ENCODE results near the gene CFAP53.
"Not testable (repeated sequence)": the region's sequence is repeated elsewhere in the genome, so short reads cannot be mapped to it uniquely, and the experiment has no call there.

CFAP53 gene

DNA sequence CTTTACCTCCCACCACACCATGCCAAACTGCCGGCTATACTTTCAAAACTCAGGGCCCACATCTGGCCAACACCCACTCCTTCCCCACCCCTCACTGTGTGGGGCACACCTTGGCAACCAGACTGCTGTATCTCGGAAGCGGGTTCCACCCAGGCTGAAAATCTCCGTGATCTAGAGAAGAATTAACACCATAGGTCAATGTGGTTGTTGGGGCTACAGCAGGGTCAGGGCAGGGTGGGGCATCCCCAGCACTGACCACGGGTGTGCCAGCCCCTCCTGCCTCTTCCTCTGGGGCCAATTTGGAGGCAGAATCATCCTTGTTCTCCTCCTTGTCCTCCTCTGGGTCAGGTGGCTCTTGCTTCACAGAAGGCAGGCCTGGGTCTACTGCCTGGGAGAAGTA, 6.3 kb upstream of the CFAP53 start:
- no peak for DNase-seq (ENCODE audit: low spot score)

DNA sequence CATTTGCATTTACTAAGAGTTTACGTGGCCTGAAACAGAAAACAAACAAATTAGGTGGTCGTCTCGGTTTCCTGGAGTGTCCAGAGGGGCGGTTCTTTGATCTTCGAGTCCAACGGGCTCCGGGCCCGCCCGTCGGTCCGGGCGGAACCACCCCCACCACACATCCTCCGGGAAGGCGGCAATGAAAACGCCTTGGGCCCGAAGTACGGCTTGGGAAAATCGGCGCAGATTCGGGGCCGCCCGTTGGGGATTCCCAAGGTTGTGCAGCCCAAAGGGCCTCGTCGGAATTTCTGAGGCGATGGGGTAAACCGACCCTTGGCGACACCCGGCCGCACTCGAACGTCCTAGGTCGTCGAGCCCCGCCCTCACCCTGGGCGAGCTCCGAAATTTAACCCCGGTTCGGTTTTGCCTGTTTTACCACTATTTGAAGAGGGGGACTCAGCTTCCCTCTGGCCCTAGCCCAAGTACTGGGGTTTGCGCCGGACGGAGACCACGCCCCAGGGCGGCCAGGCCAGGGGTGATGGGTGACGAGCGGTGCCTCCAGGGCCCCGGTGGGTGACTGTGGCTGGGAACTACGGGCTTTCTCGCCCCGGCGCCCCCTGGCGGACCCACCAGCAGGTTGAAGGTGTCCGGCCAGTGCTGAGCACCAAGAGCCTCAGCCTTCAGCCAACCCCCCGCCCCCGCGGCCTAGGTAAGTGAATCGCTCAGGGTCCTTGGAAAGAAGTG, 1.9 kb upstream of the CFAP53 start:
- peak; percentile 44 for DNase-seq (ENCODE audit: low spot score)

DNA sequence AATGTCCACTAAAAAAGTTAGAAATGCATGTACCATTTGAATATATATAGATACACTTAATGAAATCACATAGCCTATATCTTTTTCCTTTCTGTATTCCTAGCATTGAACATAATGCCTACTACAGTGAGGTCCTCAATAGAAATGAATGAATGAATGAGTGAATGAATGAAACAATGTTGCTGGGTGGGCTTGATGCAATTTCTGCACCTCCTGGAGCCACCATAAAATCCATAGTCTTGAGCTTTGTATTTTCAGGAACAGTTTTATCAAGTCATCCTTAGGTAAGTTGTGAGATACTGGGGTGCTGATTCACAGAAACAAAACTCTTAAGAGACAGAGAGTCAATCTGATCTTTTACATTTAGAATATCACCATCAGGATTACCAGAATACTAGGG, 3.3 kb downstream of the CFAP53 start:
- DNase-seq (ENCODE audit: low spot score), result no peak

DNA sequence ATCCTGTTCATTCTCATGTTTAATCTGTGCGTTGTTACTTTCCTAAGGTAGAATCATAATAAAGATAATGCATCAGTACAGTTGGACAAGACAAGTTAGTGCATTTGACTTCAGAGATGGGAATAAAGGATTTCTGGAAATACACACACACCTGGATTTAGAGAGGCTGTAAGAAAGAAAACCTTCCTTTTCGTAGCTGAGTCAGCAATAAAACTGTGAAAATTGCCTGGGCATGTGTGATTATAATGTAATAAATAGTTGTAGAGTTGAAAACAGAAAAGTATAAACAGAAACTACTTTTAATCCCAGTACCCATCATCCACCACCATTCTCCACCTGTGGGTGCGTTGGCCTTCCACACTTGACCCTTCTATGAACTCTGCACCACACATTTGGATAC, 15.4 kb downstream of the CFAP53 start:
- DNase-seq (ENCODE audit: low spot score), result no peak

DNA sequence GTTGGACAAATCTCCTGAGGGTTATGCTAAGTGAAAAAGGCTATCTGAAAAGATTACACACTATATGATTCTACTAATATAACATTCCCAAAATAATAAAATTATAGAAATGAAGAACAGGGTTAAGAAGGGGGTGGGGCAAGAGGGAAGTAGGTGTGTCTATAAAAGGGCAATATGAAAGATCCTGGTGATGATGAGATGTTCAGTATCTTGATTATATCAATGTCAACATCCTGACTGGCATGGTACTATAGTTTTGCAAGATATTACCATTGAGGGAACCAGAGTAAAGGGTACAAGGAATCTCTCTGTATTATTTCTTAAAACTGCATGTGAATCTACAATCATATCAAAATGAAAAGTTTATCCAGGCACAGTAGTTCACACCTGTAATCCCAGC, 16.7 kb downstream of the CFAP53 start:
- no peak for DNase-seq (ENCODE audit: low spot score)

DNA sequence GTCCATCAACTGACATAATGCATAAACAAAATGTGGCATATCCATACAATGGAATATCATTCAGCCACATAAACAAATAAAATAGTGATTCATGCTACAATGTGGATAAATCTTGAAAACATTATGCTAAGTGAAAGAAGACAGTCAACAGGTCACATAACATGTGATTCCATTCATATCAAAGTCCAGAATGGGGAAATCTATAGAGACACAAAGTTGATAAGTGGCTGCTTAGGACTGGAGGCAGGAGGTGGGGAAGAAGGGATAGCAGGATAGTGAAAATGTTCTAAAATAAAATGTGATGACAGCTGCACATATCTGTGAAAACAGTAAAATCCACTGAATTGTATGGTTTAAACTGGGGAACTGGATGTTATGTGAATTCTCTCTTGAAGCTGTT, 18.7 kb downstream of the CFAP53 start:
- DNase-seq (ENCODE audit: low spot score), result no peak

DNA sequence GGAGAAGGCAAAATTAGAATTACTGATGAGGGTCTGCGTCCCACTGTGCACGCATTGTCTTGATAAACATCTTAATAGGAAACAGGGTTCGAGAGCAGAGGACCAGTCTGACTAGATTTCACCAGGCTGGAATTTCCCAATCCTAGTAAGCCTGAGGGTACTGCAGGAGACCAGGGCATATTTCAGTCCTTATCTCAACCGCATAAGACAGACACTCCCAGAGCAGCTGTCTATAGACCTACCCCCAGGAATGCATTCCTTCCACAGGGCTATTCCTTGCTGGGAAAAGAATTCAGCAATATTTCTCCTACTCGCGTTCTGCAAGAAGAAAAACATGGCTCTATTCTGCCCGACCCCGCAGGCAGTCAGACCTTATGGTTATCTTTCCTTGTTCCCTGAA, 24.5 kb downstream of the CFAP53 start:
- DNase-seq (ENCODE audit: low spot score), result not testable (repeated sequence)

DNA sequence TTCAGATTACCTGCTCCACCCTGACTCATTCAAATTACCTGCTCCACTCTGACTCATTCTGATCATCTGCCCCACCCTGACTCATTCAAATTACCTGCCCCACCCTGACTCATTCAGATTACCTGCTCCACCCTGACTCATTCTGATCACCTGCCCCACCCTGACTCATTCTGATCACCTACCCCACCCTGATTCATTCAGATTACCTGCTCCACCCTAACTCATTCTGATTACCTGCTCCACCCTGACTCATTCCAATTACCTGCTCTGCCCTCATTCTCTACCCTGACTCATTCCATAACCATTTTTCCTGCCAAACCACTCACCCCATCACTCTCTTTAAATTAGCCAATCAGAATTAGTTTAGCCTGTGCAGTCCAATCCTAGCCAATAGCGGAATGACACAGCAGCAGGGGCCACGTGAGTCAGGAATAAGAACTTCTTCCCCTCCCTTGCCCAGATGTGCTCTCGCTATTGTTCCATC, 26.2 kb downstream of the CFAP53 start:
- no peak for DNase-seq (ENCODE audit: low spot score)

DNA sequence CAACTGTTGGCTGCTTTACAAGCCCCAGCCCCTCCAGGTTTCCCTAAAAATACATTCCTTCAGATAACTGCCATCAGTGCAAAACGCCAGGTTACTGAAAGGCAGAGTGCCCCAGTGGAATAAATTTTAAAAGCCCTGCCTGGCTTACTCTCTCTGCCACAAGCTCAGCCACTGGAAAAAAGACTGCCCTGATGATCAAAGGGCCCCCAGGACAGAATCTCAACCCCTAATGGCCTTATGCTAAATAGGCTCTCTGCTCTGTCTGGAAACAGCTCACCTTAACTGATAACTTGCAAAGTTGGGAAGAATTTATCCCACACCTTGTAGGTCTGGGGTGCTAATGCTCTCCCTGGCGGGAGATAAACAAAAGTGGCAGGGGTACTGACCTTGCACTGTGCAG, 33.9 kb downstream of the CFAP53 start:
- no peak for DNase-seq (ENCODE audit: low spot score)

DNA sequence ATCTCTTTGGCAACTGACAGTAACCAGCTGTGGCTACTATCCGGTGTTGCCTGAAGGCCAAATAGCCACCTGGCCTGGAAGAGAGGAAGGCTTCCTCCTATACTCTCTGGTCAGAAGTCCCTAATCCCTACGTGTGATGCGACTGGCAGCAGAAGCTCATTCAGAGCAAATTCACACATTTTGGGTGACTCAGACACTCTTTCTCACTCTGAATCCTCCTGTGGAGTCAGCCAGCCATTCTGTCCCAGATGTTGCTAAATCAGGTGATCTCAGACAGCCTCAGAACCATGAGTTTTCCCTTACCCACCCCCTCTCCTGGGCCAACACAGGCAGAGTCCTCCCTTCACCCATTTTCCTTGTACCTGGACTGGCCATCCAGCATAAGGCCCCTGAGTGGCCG, 34.7 kb downstream of the CFAP53 start:
- no peak for DNase-seq (ENCODE audit: low spot score)

DNA sequence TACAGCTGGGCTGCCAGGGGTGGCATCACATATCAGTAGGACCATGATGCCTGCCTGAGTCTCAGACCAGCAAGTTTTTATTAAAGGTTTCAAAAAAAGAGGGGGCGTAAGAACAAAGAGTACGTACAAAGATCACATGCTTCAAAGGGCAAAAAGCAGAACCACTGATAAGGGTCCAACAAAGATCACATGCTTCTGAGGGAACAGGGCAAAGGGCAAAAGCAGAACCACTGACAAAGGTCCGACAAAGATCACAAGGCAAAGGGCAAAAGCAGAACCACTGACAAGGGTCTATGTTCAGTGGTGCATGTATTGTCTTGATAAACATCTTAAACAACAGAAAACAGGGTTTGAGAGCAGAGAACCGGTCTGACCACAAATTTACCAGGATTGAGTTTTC, 46.0 kb downstream of the CFAP53 start:
- not testable (repeated sequence) for DNase-seq (ENCODE audit: low spot score)

DNA sequence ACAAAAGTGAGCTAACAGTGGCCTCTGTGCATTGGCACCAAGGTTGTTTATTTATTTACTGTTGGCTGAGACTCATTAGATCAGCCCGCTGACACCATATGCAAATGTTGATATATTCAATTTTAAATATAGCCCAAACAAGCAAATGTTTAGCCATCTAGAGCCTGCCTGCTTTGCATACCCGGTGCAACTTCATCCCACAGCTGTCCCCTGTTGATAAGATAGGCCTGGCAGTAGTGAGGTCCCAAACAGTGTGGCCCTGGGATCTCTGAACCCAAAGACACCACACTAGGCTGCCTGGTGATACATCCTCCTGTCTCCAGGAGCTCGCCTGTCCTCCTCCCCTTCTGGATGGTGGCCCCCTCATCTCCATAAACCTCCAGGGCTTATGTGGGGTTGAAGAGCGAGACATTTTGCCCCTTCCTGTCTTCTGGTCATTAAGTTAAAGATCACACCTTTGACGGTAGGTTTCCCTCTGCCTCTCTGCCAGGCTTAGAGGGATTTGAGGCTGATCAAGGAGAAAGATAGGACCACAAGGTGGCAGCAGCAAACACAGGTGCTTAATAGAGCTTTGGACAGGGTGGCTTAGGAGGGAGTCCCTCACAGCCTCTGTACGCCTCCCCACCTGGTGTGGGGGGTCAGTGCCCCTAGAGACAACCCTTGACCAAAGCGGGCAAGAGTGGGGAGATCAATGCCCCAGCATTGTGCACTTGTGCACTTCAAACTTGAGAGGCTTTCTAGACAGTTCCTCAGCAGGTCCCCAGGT, 47.7 kb downstream of the CFAP53 start:
- DNase-seq (ENCODE audit: low spot score), result no peak

DNA sequence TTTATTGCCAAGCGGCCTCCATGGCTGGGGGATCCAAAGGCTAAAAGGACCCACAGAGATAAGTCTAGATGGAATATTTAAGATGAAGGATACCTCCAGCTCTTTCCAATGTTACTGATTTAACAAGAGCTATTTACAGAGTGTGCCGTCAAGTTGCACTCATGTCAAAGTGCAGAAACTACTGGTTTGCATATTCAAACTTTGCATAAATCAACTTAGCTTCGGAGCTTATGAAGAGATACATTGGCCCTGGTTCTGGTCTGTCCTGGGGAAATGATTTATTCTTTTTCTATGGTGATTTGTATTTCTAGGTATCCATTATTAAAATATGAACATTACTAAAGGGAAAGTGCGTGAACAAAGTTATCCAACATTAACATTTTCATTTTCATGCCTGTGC, 57.0 kb downstream of the CFAP53 start:
- DNase-seq (ENCODE audit: low spot score), result no peak

DNA sequence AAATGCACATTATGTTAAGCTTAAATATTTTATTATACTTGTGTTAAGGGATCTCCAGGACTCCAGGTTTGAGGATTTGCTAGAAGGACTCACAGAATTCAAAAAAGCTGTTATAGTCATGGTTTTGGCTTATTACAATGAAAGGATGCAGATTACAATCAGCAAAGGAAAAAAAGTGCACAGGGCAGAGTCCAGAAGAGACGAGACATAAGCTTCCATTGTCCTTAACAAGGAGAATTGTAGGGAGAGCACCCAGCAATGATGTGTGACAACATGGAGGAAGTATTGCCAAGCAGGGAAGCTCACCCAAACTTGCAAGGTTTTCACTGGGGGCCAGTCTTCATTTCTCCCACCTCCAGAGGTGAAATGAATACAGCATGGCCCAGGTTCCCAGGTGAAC, 58.6 kb downstream of the CFAP53 start:
- DNase-seq (ENCODE audit: low spot score), result no peak

DNA sequence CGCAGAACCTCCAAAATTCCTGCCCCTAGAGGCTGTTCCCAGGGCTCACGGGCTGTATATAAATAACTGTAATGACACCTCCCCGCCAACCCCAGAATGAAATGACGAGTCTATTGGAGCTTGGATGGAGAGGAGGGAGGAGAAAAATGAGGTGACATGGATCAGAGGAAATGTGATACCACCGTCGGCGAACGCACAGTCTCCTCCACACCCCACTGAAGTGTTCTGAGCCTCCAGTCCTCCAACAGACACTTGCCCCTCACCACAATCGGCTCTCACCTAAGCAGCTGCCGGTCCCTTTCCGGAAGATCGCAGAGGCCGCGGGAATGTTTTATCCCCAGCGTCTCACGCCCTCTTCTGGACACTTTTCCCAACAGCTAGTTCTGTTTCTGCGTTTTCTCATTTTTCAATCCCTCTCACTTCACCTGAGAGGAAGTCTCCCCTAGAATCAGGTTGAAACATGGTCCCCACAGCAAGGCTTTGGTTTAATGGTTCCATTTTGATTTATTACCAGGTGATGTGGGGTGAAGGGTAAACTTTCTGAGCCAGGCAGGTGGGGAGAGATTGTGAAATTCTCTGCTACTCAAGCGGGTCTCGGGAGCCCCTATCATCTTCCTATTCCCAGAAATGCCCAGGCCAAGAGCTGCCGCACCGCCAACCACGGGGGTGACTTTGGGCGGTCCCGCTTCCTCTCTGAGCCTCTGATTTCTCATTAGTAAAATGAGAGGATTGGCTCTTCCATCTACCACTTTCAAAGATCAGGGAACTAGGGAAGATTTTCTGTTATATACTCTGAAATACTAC, 62.3 kb downstream of the CFAP53 start:
- DNase-seq (ENCODE audit: low spot score), result peak; percentile 23

DNA sequence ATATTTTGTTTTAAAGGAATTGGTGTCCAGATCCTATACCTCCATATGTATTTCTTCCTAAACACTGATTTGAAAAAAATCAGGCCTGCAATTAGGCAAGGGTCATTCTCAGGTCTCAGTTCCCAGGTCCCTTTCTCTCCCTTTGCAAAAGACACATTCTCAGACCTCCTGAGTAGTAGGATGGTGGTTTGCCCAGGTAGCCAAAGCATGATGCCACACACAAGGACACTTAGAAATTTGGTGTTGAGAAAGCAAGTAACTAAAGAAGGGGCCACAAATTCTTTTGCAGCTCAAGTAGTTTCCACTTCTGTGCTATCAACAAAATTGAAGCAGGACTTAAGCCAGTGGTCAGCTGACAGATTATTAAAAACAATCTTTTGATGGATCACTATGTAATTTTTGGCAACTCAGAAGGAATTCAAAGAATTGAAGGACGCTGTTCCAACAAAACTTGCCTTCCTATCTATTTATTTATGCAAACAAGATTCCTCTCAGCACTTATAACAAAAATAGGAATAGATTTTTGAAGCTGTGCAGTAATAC, 64.7 kb downstream of the CFAP53 start:
- DNase-seq (ENCODE audit: low spot score), result no peak

DNA sequence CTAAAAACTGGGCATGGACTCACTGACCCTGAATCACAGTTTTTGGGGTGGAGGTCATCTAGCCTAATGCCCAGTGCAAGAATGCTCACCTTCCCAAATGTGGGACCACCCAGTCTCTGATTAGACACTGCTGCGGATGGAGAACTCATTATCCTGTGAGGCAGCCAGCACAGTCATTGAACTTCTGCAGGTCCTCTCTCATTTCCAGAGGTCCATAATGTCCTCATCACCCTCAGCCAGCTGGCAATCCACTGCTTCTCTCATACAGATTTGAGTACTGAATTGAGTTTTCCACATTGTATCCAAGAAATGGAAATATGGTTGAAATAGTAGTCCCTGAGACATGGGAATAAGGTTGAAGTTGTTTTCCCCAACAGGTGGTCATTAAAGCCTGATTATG, 66.4 kb downstream of the CFAP53 start:
- no peak for DNase-seq (ENCODE audit: low spot score)

DNA sequence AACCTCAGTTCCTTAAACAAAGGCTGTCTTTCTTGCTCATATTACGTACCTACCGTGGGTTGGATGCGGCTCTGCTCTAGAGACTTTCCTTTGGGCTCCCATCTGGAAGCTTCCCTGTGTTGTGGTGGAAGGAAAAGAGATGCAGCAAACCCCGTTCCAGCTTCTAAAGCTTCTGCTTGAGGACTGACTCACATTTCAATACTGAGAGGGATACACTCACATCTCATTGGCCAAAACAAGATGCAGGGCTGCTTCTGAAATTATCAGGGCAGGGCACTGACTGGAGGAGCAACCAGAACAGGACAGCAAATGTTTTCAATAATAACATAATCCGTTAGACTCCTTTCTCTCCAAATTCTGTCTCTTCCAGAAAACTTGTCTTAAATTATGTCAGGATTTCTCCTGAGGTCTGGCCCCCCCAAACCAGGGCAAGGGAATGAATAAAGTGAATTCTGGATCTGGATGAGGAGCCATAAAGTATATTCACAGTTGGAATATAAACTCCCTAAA, 66.9 kb downstream of the CFAP53 start:
- DNase-seq (ENCODE audit: low spot score), result no peak

DNA sequence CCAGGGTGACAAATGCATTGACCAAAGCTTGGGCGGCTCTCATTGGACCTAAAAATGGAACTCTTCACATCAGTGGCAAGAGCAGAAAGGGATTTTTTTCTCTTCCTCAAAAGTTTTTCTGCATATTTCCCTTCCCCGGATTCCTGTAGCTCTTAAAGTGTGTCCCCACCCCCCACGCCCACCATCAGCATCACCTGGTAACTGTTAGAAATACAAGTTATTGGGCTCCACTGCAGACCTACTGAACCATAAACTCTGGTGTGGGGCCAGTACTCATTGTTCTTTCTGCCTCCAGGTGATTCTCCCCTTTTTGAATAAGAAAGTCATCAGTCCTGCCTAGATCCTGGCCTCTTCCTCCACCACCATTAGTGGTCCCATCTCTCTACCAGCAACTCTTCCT, 70.0 kb downstream of the CFAP53 start:
- DNase-seq (ENCODE audit: low spot score), result no peak

DNA sequence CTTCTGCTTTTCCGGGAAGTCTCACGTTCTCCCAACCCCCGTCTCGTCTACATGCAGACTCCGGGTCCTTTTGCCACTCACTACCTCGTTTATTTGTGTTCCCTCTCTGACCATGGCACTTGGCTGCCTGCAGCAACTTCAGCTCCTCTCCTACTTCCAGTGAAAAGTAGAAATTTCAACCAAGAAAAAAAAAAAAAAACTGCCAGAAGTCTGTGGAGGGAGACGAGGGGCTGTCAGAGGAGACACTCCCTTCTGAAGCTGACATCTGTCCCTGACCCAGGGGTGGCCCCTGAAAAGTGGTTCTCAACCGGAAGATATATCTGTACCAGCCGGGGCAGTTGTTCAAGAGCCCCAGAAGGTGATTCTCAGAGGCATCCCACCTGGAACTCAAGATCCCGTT, 70.6 kb downstream of the CFAP53 start:
- DNase-seq (ENCODE audit: low spot score), result no peak

DNA sequence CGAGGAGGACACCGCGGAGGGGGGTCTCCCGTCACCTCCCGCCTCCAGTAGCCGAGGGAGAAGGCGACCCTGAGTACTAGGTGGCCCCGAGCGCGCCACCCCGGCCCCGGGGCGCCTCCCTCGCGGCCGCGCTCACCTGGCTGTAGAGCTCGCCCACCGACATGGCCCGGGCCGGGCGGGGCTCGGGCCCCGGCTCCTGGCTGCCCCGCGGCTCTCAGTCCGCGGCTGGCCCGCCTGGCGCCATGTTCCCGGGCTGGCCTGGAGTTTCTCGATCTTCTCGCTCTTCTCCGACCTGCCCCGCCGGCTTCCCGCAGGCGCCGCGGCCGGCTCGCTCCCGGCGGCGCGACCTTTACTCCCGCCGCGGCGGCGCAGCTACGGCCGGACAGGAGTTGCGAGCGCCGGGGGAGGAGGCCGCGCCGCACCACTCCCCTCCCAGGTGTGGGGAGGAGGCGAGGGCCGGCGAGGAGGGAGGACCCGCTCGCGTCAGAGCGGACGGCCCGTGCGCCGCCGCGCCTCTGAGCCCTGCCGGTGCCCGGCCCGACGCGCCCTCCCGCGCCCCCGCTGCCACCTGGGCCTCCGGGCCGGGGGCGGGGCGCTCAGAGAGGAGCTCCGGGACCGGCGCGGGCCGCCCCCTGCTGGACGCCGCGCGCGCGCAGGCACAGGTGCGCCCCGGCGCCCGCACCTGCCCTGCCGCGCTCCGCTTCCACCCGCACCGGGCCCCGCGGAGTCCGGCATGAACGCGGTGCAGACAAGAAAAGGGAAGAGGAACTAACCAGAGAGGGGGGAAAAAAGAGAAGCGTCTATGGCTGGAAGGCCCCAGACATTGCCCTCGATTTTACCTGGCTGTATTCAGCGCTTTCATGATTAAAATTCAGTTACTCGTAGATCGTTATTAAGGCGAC, 71.4 kb downstream of the CFAP53 start, which contains the start of gene MYO5B:
Gene MYO5B (minus strand): TSS at position 517 of the 902 bp plus-strand sequence. CDS start 354 bp downstream, at position 163.
- DNase-seq (ENCODE audit: low spot score), result no peak

Measured in putamen (tissue), 1 donor.